BLaER1 (cell line): Measurements from ENCODE around the gene TAF11L11.
"Not testable (repeated sequence)": the region's sequence is repeated elsewhere in the genome, so short reads cannot be mapped to it uniquely, and the experiment has no call there.

Source experiments
- H3K27ac ChIP-seq: shearing (Covaris generic); formaldehyde crosslinking; 2 replicates; pipeline ENCODE4 v1.8.1; 2022
- H3K27me3 ChIP-seq: shearing (Covaris generic); formaldehyde crosslinking; 2 replicates; pipeline ENCODE4 v1.8.1; 2022
- H3K36me3 ChIP-seq: shearing (Covaris generic); formaldehyde crosslinking; 2 replicates; pipeline ENCODE4 v1.8.1; 2022
- H3K4me1 ChIP-seq: shearing (Covaris generic); formaldehyde crosslinking; 2 replicates; pipeline ENCODE4 v1.8.1; 2022
- H3K4me2 ChIP-seq: shearing (Covaris generic); formaldehyde crosslinking; 2 replicates; pipeline ENCODE4 v1.8.1; 2022
- H3K4me3 ChIP-seq: shearing (Covaris generic); formaldehyde crosslinking; 2 replicates; pipeline ENCODE4 v1.8.1; 2022
- H3K9ac ChIP-seq: shearing (Covaris generic); formaldehyde crosslinking; 2 replicates; pipeline ENCODE4 v1.8.1; 2022
- H3K9me3 ChIP-seq: shearing (Covaris generic); formaldehyde crosslinking; 2 replicates; pipeline ENCODE4 v1.8.1; 2022
- H4K20me1 ChIP-seq: shearing (Covaris generic); formaldehyde crosslinking; 2 replicates; pipeline ENCODE4 v1.8.1; 2022
- Cebpa-rat ChIP-seq: shearing (Covaris generic); IDR thresholded peaks from 2 replicates; pipeline ENCODE4 v1.8.1; 2022

Gene TAF11L11

DNA sequence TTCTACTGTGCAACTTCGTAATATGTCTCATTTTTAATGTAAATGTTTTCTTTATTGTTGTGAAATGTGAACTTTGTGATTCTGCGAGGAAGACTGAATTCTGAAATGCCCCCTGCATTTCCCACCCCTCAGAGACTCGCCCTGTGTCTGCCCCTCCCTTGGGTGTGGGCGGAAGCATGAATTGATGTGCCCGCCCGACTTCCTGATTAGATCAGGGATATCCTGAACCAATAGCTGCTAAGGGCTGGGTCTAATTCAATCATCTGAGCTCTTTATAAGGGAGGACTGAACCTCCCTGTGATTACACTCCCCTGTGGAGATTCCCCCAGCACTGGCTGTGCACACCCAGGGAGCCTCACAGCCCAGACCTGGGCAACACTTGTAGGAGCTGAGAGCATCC is at the start of gene TAF11L11:
Gene TAF11L11, plus strand, starts transcription at position 304 of the 400 bp plus-strand sequence.
- H3K4me2 ChIP-seq, H3K36me3 ChIP-seq, H4K20me1 ChIP-seq, H3K4me3 ChIP-seq, H3K27ac ChIP-seq, H3K9me3 ChIP-seq, H3K4me1 ChIP-seq, H3K27me3 ChIP-seq, H3K9ac ChIP-seq: not testable (repeated sequence)

DNA sequence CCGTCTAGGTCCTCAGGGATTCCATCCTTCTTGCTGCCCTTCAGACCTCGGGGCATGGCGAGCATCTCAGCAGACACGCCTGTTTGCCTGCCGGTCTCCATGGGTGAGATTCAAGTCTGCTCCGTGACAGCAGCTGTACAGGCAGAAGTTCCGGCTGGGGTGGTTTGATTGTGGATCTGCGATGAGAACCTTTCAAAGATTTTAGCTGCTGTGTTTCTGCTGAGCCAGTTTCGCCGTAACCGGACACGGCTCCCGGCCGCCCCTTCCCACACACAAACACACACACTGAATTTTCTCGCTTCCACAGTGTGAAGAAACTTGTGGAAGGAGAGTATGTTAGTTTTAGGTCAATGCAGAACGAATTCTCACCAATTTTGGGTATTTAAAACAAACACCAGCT is 18.3 kb upstream of the TAF11L11 start, which contains the start of gene TAF11L7:
Gene TAF11L7, minus strand, starts transcription at position 101 of the 400 bp plus-strand sequence.
- not testable (repeated sequence) for H3K4me2 ChIP-seq, H3K36me3 ChIP-seq, H4K20me1 ChIP-seq, H3K27me3 ChIP-seq, H3K9ac ChIP-seq, H3K4me1 ChIP-seq, H3K4me3 ChIP-seq, H3K9me3 ChIP-seq, H3K27ac ChIP-seq

DNA sequence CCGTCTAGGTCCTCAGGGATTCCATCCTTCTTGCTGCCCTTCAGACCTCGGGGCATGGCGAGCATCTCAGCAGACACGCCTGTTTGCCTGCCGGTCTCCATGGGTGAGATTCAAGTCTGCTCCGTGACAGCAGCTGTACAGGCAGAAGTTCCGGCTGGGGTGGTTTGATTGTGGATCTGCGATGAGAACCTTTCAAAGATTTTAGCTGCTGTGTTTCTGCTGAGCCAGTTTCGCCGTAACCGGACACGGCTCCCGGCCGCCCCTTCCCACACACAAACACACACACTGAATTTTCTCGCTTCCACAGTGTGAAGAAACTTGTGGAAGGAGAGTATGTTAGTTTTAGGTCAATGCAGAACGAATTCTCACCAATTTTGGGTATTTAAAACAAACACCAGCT is 13.1 kb upstream of the TAF11L11 start, which contains the start of gene TAF11L8:
Gene TAF11L8, minus strand, starts transcription at position 101 of the 400 bp plus-strand sequence.
- H3K27me3 ChIP-seq, H4K20me1 ChIP-seq, H3K4me1 ChIP-seq, H3K9ac ChIP-seq, H3K27ac ChIP-seq, H3K9me3 ChIP-seq, H3K4me3 ChIP-seq, H3K4me2 ChIP-seq, H3K36me3 ChIP-seq: not testable (repeated sequence)

DNA sequence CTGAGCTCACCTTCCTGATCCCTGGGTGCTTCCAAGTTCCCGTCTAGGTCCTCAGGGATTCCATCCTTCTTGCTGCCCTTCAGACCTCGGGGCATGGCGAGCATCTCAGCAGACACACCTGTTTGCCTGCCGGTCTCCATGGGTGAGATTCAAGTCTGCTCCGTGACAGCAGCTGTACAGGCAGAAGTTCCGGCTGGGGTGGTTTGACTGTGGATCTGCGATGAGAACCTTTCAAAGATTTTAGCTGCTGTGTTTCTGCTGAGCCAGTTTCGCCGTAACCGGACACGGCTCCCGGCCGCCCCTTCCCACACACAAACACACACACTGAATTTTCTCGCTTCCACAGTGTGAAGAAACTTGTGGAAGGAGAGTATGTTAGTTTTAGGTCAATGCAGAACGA is 9.7 kb upstream of the TAF11L11 start, which contains the start of gene TAF11L9:
Gene TAF11L9, minus strand, starts transcription at position 140 of the 400 bp plus-strand sequence.
- H3K27ac ChIP-seq, H3K9ac ChIP-seq, H3K27me3 ChIP-seq, H3K4me1 ChIP-seq, H4K20me1 ChIP-seq, H3K4me2 ChIP-seq, H3K9me3 ChIP-seq, H3K36me3 ChIP-seq, H3K4me3 ChIP-seq: not testable (repeated sequence)

DNA sequence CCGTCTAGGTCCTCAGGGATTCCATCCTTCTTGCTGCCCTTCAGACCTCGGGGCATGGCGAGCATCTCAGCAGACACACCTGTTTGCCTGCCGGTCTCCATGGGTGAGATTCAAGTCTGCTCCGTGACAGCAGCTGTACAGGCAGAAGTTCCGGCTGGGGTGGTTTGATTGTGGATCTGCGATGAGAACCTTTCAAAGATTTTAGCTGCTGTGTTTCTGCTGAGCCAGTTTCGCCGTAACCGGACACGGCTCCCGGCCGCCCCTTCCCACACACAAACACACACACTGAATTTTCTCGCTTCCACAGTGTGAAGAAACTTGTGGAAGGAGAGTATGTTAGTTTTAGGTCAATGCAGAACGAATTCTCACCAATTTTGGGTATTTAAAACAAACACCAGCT is 6.3 kb upstream of the TAF11L11 start, which contains the start of gene TAF11L10:
Gene TAF11L10, minus strand, starts transcription at position 101 of the 400 bp plus-strand sequence.
- not testable (repeated sequence) for H3K4me1 ChIP-seq

DNA sequence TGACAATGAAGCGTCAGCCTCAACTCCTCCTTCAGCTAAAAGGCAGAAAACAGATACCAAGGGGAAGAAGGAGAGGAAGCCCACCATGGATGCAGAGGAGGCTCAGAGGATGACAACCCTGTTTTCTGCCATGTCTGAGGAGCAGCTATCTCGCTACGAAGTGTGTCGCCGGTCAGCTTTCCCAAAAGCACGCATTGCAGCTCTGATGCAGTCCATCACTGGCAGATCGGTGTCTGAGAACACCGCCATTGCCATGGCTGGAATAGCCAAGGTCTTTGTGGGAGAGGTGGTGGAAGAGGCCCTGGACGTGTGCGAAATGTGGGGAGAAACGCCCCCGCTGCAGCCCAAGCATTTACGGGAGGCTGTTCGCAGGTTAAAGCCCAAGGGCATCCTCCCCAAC is 968 bp downstream of the TAF11L11 start:
- no peaks in the 10 kb centered on the region for H4K20me1 ChIP-seq
- no peak overlapping the region for H3K27ac ChIP-seq
- H3K4me3 ChIP-seq: no peak overlapping the region
- H3K9me3 ChIP-seq: no peaks in the 10 kb centered on the region
- no peak overlapping the region for H3K4me2 ChIP-seq
- no peak for TF ChIP-seq Cebpa-rat
- H3K36me3 ChIP-seq: no peaks in the 10 kb centered on the region
- H3K9ac ChIP-seq: no peak overlapping the region
- no peaks in the 10 kb centered on the region for H3K27me3 ChIP-seq
- no peaks in the 10 kb centered on the region for H3K4me1 ChIP-seq

More for the DNA sequence above, 6.3 kb upstream of the TAF11L11 start, which contains the start of gene TAF11L10:
- H3K27me3 ChIP-seq, H3K4me3 ChIP-seq, H3K4me2 ChIP-seq, H3K9me3 ChIP-seq, H3K27ac ChIP-seq, H3K36me3 ChIP-seq, H4K20me1 ChIP-seq, H3K9ac ChIP-seq: not testable (repeated sequence)

DNA sequence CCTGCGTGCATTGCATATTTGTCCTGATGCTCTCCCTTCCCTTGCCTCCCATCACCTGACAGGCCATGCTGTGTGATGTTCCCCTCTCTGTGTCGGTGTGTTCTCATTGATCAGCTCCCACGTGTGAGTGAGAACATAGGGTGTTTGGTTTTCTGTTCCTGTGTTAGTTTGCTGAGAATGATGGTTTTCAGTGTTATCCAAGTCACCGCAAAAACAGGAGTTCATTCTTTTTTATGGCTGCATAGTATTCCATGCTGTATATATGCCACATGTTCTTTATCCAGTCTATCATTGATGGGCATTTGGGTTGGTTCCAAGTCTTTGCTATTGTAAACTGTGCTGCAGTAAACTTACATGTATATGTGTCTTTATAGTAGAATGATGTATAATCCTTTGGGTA is 3.5 kb downstream of the TAF11L11 start:
- not testable (repeated sequence) for H3K27me3 ChIP-seq, H3K4me2 ChIP-seq, H3K9ac ChIP-seq, H3K36me3 ChIP-seq, H3K9me3 ChIP-seq, H3K27ac ChIP-seq, H3K4me3 ChIP-seq, H3K4me1 ChIP-seq, H4K20me1 ChIP-seq

DNA sequence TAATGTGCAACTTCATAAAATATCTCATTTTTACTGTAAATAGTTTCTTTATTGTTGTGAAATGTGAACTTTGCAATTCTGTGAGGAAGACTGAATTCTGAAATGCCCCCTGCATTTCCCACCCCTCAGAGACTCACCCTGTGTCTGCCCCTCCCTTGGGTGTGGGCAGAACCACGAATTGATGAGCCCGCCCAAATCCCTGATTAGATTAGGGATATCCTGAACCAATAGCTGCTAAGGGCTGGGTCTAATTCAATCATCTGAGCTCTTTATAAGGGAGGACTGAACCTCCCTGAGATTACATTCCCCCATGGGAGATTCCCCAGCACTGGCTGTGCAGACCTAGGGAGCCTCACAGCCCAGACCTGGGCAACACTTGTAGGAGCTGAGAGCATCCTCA is 6.1 kb downstream of the TAF11L11 start, which contains the start of gene TAF11L12:
Gene TAF11L12, plus strand, starts transcription at position 301 of the 400 bp plus-strand sequence.
- H3K4me1 ChIP-seq, H3K9ac ChIP-seq, H3K27me3 ChIP-seq, H3K27ac ChIP-seq, H3K4me3 ChIP-seq, H4K20me1 ChIP-seq, H3K36me3 ChIP-seq, H3K9me3 ChIP-seq, H3K4me2 ChIP-seq: not testable (repeated sequence)

DNA sequence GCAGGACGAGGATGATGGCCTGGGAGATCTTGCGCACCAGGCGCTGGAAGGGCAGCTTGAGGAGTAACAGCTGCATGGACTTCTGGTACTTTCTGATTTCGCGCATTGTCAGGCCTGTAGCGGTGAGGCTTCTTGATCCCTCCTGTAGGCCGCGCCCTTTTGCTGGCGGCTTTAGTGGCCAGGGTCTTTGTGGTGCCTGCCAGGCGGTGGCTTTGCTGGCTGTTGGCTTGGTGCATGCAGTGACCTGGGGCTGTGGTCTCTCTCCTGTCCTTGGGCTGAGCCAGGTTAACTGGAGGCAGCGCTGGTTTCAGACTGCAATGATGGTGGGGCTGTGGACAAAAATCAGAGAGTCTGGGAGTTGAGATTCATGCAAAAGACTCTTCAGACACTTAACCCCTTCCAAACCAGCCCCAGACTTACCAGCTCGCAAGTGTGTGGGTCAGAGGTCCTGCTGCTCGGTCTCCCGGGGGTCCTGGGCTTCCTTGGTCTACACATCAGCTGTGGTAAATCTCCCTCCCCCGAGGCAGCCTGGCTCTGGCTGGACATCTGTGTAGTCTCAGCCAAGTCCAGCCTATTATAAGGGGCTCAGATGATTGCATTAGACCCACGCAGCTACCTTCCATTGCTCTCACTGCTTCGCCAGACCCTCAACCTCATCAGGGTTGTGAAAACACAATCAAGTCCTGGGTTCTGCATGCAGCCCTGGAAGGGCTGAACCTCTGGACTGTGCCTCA is 11.1 kb downstream of the TAF11L11 start:
- no peak for TF ChIP-seq Cebpa-rat
- Histone ChIP-seq H3K9me3 (no peaks in the 10 kb centered on the region; the same call in 1 of the 2 replicates), H3K27me3 (no peaks in the 10 kb centered on the region), H3K4me2 (no peak overlapping the region), H3K27ac (no peak overlapping the region), H3K4me3 (no peak overlapping the region), H3K4me1 (peaks cover 6% of the 10 kb centered on the region), H3K9ac (no peak overlapping the region), H4K20me1 (no peaks in the 10 kb centered on the region), H3K36me3 (no peaks in the 10 kb centered on the region)

DNA sequence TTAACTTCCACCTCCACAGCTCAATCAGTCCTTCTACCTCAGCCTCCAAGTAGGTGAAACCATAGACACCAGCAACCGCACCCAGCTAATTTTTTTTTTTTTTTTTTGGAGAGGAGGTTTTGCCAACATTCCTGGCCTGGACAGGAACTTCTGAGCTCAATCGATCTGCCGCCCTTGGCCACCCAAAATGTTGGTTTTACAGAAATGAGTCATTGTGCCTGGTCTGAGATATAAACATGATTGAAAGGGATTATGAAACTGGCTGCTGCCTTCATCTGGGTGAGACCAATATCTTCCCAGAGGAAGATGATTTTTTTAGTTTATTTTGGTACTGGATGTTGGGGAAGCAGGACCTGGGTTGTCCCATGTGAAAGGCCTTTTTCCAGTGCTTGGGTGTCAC is 15.4 kb downstream of the TAF11L11 start:
- H3K9me3 ChIP-seq: no peaks in the 10 kb centered on the region; the same call in none of the 2 replicates
- no peak overlapping the region for H3K9ac ChIP-seq
- no peaks in the 10 kb centered on the region for H3K27me3 ChIP-seq
- no peak for TF ChIP-seq Cebpa-rat
- H3K36me3 ChIP-seq: no peaks in the 10 kb centered on the region
- no peak overlapping the region for H3K4me3 ChIP-seq
- peaks cover 15% of the 10 kb centered on the region for H3K4me1 ChIP-seq
- H3K4me2 ChIP-seq: peak overlapping the region; percentile 67; the same call in 1 of the 2 replicates
- H4K20me1 ChIP-seq: no peaks in the 10 kb centered on the region
- H3K27ac ChIP-seq: no peak overlapping the region

DNA sequence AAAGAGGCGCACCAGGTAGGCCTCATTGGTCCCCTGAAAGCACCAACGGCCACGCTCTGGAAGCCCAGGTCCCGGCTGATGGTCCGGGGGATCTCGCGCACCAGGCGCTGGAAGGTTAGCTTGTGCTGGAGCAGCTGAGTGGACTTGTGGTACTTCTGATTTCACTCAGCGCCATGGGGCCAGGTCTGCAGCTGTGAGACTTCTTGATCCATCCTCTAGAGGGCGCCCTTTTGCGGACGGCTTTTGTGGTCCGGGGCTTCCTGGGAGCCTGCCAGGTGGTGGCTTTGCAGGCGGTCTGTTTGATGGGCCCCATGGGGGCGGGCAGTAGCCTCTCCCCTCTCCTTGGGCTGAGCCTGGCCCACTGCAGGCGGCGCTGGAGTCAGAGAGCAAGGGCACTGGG is 16.6 kb downstream of the TAF11L11 start:
- no peaks in the 10 kb centered on the region; the same call in 1 of the 2 replicates for H3K9me3 ChIP-seq
- H3K4me2 ChIP-seq: peak overlapping the region; percentile 67
- no peak overlapping the region for H3K4me3 ChIP-seq
- H4K20me1 ChIP-seq: no peaks in the 10 kb centered on the region
- peaks cover 15% of the 10 kb centered on the region for H3K4me1 ChIP-seq
- H3K9ac ChIP-seq: no peak overlapping the region
- no peaks in the 10 kb centered on the region for H3K27me3 ChIP-seq
- H3K27ac ChIP-seq: no peak overlapping the region
- TF ChIP-seq Cebpa-rat: no peak
- H3K36me3 ChIP-seq: no peaks in the 10 kb centered on the region
